HepG2 (cell line): ENCODE results near the gene EPB41L1. TPM values are rescaled to one million over a fixed set of nuclear protein-coding genes. Genes with fewer than 3 reads are reported as not detected.

Source experiments
- DR1 ChIP-seq: sonication (generic); formaldehyde crosslinking; IDR thresholded peaks from 2 replicates; pipeline ENCODE4 v1.8.0; 2021; ENCODE audit warnings: mild to moderate bottlenecking, missing genetic modification reagents, inconsistent platforms
- E2F1 ChIP-seq: sonication (generic); formaldehyde crosslinking; IDR thresholded peaks from 2 replicates; pipeline ENCODE4 v1.5.0; 2020; ENCODE audit warnings: missing genetic modification reagents
- MXD3 ChIP-seq: IDR thresholded peaks from 2 replicates; pipeline ENCODE4 v1.6.1; 2016; ENCODE audit warnings: mild to moderate bottlenecking, missing biosample characterization, missing genetic modification reagents
- PRDM4 ChIP-seq: sonication (generic); formaldehyde crosslinking; IDR thresholded peaks from 2 replicates; pipeline ENCODE4 v1.9.0; 2021; ENCODE audit warnings: missing genetic modification reagents, borderline replicate concordance
- SP2 ChIP-seq: sonication (generic); formaldehyde crosslinking; IDR thresholded peaks from 2 replicates; pipeline ENCODE4 v1.5.1; 2020; ENCODE audit warnings: mild to moderate bottlenecking, missing genetic modification reagents
- TGIF2 ChIP-seq: IDR thresholded peaks from 2 replicates; pipeline ENCODE4 v1.6.1; 2016; ENCODE audit warnings: control low read depth, missing compliant biosample characterization
- ZBTB14 ChIP-seq: sonication (generic); formaldehyde crosslinking; IDR thresholded peaks from 2 replicates; pipeline ENCODE4 v1.4.0; 2020; ENCODE audit warnings: missing genetic modification reagents
- ZFP41 ChIP-seq: sonication (generic); formaldehyde crosslinking; IDR thresholded peaks from 2 replicates; pipeline ENCODE4 v1.4.0; 2020; ENCODE audit warnings: mild to moderate bottlenecking, missing genetic modification reagents, borderline replicate concordance
- ZFP62 ChIP-seq: sonication (generic); formaldehyde crosslinking; IDR thresholded peaks from 2 replicates; pipeline ENCODE4 v1.4.0; 2020; ENCODE audit warnings: missing genetic modification reagents
- ZNF136 ChIP-seq: sonication (generic); formaldehyde crosslinking; IDR thresholded peaks from 2 replicates; pipeline ENCODE4 v1.8.1; 2022; ENCODE audit warnings: low read depth, mild to moderate bottlenecking, moderate library complexity, missing genetic modification reagents
- ZNF282 ChIP-seq: fragments of 450-650 bp; IDR thresholded peaks from 2 replicates; pipeline ENCODE4 v1.6.1; 2018; ENCODE audit not compliant: partially characterized antibody
- ZNF292 ChIP-seq: sonication (generic); formaldehyde crosslinking; IDR thresholded peaks from 2 replicates; pipeline ENCODE4 v1.8.1; 2022; ENCODE audit warnings: mild to moderate bottlenecking, low read depth, missing genetic modification reagents, borderline replicate concordance
- ZNF503 ChIP-seq: sonication (generic); formaldehyde crosslinking; IDR thresholded peaks from 2 replicates; pipeline ENCODE4 v1.4.0; 2020; ENCODE audit warnings: missing genetic modification reagents
- polyA plus RNA-seq, 8 experiments: library from polyadenylated mRNA; depleted of rRNA in 3 of 8; stranded (reverse) in 7 of 8; unstranded in 1 of 8; fragments of >200 nt; fragmentation: Illumina TruSeq in 4 of 8; extraction: Trizol in 4 of 8; gene quantifications; 2 replicates each; pipeline versions ENCODE4 v1.2.1 to v1.2.3, GENCODE V29; 2011 to 2016; ENCODE audit warnings: low read depth in 4 of 8, missing spikeins in 1 of 8, mixed read lengths in 1 of 8; ENCODE audit not compliant: insufficient read depth in 1 of 8
- total RNA-seq, 5 experiments: library from RNA; depleted of rRNA; stranded (reverse); fragments of >200 nt; fragmentation: Illumina TruSeq; extraction: Trizol; gene quantifications; 2 replicates each; pipeline ENCODE4 v1.2.3, GENCODE V29; 2016; ENCODE audit warnings: low read depth in 1 of 5

EPB41L1 gene
- total and polyA plus RNA-seq, 2 of the 13 experiments (the other 11 are each of a cell fraction or from before 2014, with no cell fraction given): 16.7 to 39.0 TPM

- TF ChIP-seq ZFP41 (CRISPR knock-in tag): peak; percentile 42; the same call in 1 of the 2 replicates
- peak; percentile 75 for TF ChIP-seq SP2 (CRISPR knock-in tag)
- TF ChIP-seq ZNF282: no peak
- no peak for TF ChIP-seq ZBTB14 (CRISPR knock-in tag)
- 0 out of 2 replicates have a peak, but pooled peaks have one; percentile 50 for TF ChIP-seq ZNF503 (CRISPR knock-in tag)
- TF ChIP-seq E2F1 (CRISPR knock-in tag): peak; percentile 45; the same call in 1 of the 2 replicates
- peak; percentile 87; the same call in 1 of the 2 replicates for TF ChIP-seq ZNF292 (CRISPR knock-in tag)
- peak; percentile 96 for TF ChIP-seq MXD3 (CRISPR knock-in tag)
- 0 out of 2 replicates have a peak, but pooled peaks have one; percentile 76 for TF ChIP-seq PRDM4 (CRISPR knock-in tag)
- peak; percentile 99 for TF ChIP-seq TGIF2
- TF ChIP-seq ZNF136 (CRISPR knock-in tag): peak; percentile 98
- no peak; the same call in 1 of the 2 replicates for TF ChIP-seq ZFP62 (CRISPR knock-in tag)
- peak; percentile 97 for TF ChIP-seq DR1 (CRISPR knock-in tag)
Measured at GRCh38 chr20:36235892-36236785, 81.6 kb downstream of the EPB41L1 start, which contains the start of gene AAR2 (continued).
